Astrocyte (in vitro differentiated cells and primary cell): ENCODE results near the gene IGF2BP3. TPM values are rescaled to one million over a fixed set of nuclear protein-coding genes. Genes with fewer than 3 reads are reported as not detected.

Experiments
- DNase-seq: peaks from one replicate; pipeline ENCODE4 v3.0.0-alpha.2; 2010; ENCODE audit warnings: low read depth
- FAIRE-seq: peaks from 2 replicates; lab custom pipeline; 2011; peaks lifted over from hg19 to GRCh38; lab: Jason Lieb, UNC
- H2AFZ ChIP-seq: 2 replicates; pipeline ENCODE4 v1.6.0; 2012; ENCODE audit warnings: low read depth, low read length, inconsistent platforms
- H3K27ac ChIP-seq: 2 replicates; pipeline ENCODE4 v1.5.1; 2011; ENCODE audit warnings: low read depth, low read length, inconsistent platforms
- H3K27me3 ChIP-seq: 2 replicates; pipeline ENCODE4 v1.6.0; 2011; ENCODE audit warnings: low read length, inconsistent platforms; ENCODE audit not compliant: insufficient read depth
- H3K36me3 ChIP-seq: 2 replicates; pipeline ENCODE4 v1.5.1; 2011; ENCODE audit warnings: low read length, inconsistent platforms; ENCODE audit not compliant: insufficient read depth
- H3K4me1 ChIP-seq: 2 replicates; pipeline ENCODE4 v1.5.1; 2011; ENCODE audit warnings: low read length, inconsistent platforms; ENCODE audit not compliant: insufficient read depth
- H3K4me2 ChIP-seq: 2 replicates; pipeline ENCODE4 v1.6.0; 2012; ENCODE audit warnings: low read length, inconsistent platforms
- H3K4me3 ChIP-seq: 2 replicates; pipeline ENCODE4 v1.5.1; 2011; ENCODE audit warnings: low read depth, mild to moderate bottlenecking, low read length, inconsistent platforms; ENCODE audit not compliant: insufficient read depth
- H3K79me2 ChIP-seq: 2 replicates; pipeline ENCODE4 v1.6.0; 2012; ENCODE audit warnings: mild to moderate bottlenecking, low read length, inconsistent platforms; ENCODE audit not compliant: insufficient read depth
- H3K9ac ChIP-seq: 2 replicates; pipeline ENCODE4 v1.6.0; 2012; ENCODE audit warnings: mild to moderate bottlenecking, low read length, inconsistent platforms
- H3K9me3 ChIP-seq: 2 replicates; pipeline ENCODE4 v1.5.1; 2012; ENCODE audit warnings: low read depth, mild to moderate bottlenecking, low read length, inconsistent platforms; ENCODE audit not compliant: insufficient read depth
- H4K20me1 ChIP-seq: 2 replicates; pipeline ENCODE4 v1.6.0; 2012; ENCODE audit warnings: low read length, inconsistent platforms; ENCODE audit not compliant: insufficient read depth
- H3K27ac Mint-ChIP-seq: one replicate; pipeline ENCODE4 v1.8.0; 2021; ENCODE audit warnings: mild to moderate bottlenecking, mixed read lengths; ENCODE audit not compliant: unreplicated experiment
- H3K27me3 Mint-ChIP-seq: one replicate; pipeline ENCODE4 v1.8.0; 2021; ENCODE audit warnings: low read depth, mixed read lengths; ENCODE audit not compliant: unreplicated experiment
- H3K36me3 Mint-ChIP-seq: one replicate; pipeline ENCODE4 v1.8.0; 2021; ENCODE audit warnings: low read depth, mixed read lengths; ENCODE audit not compliant: unreplicated experiment
- H3K4me1 Mint-ChIP-seq: one replicate; pipeline ENCODE4 v1.8.0; 2021; ENCODE audit warnings: low read depth, mixed read lengths; ENCODE audit not compliant: unreplicated experiment
- H3K4me3 Mint-ChIP-seq: one replicate; pipeline ENCODE4 v1.8.0; 2021; ENCODE audit warnings: mild to moderate bottlenecking, moderate library complexity, mixed read lengths; ENCODE audit not compliant: unreplicated experiment
- H3K9me3 Mint-ChIP-seq: one replicate; pipeline ENCODE4 v1.8.0; 2021; ENCODE audit warnings: mild to moderate bottlenecking, mixed read lengths; ENCODE audit not compliant: unreplicated experiment
- CTCF ChIP-seq: IDR thresholded peaks from 2 replicates; pipeline ENCODE4 v1.5.1; 2011; ENCODE audit warnings: low read depth, mild to moderate bottlenecking, inconsistent platforms, low read length, moderate library complexity; ENCODE audit not compliant: insufficient read depth
- EZH2 ChIP-seq: IDR thresholded peaks from 2 replicates; pipeline ENCODE4 v1.6.1; 2012; ENCODE audit warnings: mild to moderate bottlenecking, low read length, inconsistent platforms; ENCODE audit not compliant: insufficient read depth
- total RNA-seq: library from RNA; stranded (reverse); gene quantifications from 2 replicates; pipeline ENCODE4 v1.2.1, GENCODE V29; 2021

Gene IGF2BP3
- total RNA-seq, 1 donor from 2014 or later = 79.5 TPM

GRCh38 chr7:23473844-23474093, 3.5 kb upstream of the IGF2BP3 start:
- H3K9me3 Mint-ChIP-seq = no peaks in the 10 kb centered on the region
- H3K27ac Mint-ChIP-seq = no peak overlapping the region
- no peak for FAIRE-seq
- no peaks in the 10 kb centered on the region for H3K9me3 ChIP-seq
- H3K27me3 Mint-ChIP-seq = no peaks in the 10 kb centered on the region
- no peaks in the 10 kb centered on the region for H4K20me1 ChIP-seq
- DNase-seq = no peak
- peak overlapping the region; percentile 78 for H3K27ac ChIP-seq
- peak overlapping the region; percentile 83 for H3K9ac ChIP-seq
- H3K4me3 Mint-ChIP-seq = peak overlapping the region; percentile 87
- H3K27me3 ChIP-seq = peaks cover 36% of the 10 kb centered on the region
- no peak for TF ChIP-seq CTCF
- no peak for TF ChIP-seq EZH2
- peaks cover 2% of the 10 kb centered on the region for H3K36me3 Mint-ChIP-seq
- peaks cover 18% of the 10 kb centered on the region for H3K4me1 Mint-ChIP-seq
- H3K36me3 ChIP-seq = no peaks in the 10 kb centered on the region
- peak overlapping the region; percentile 91 for H2AFZ ChIP-seq
- H3K79me2 ChIP-seq = peaks cover 29% of the 10 kb centered on the region
- peak overlapping the region; percentile 78 for H3K4me3 ChIP-seq
- peak overlapping the region; percentile 97 for H3K4me2 ChIP-seq
- peaks cover 15% of the 10 kb centered on the region for H3K4me1 ChIP-seq

GRCh38 chr7:23472956-23473843, 2.9 kb upstream of the IGF2BP3 start:
- peaks cover 15% of the 10 kb centered on the region for H3K4me1 ChIP-seq
- Mint-ChIP-seq H3K27me3 (no peaks in the 10 kb centered on the region), H3K27ac (peak overlapping the region; percentile 67), H3K9me3 (no peaks in the 10 kb centered on the region), H3K36me3 (peaks cover 4% of the 10 kb centered on the region), H3K4me1 (peaks cover 18% of the 10 kb centered on the region), H3K4me3 (peak overlapping the region; percentile 87)
- peak overlapping the region; percentile 83 for H3K9ac ChIP-seq
- H3K36me3 ChIP-seq = no peaks in the 10 kb centered on the region
- H2AFZ ChIP-seq = peak overlapping the region; percentile 91
- peak overlapping the region; percentile 78 for H3K27ac ChIP-seq
- DNase-seq (no peak), FAIRE-seq (no peak)
- H3K4me2 ChIP-seq = peak overlapping the region; percentile 97
- peak overlapping the region; percentile 78 for H3K4me3 ChIP-seq
- H3K79me2 ChIP-seq = peaks cover 34% of the 10 kb centered on the region
- H4K20me1 ChIP-seq = peaks cover 2% of the 10 kb centered on the region
- H3K9me3 ChIP-seq = no peaks in the 10 kb centered on the region
- TF ChIP-seq EZH2 = no peak
- no peak for TF ChIP-seq CTCF
- peaks cover 31% of the 10 kb centered on the region for H3K27me3 ChIP-seq

- H3K79me2 ChIP-seq = peaks cover 41% of the 10 kb centered on the region
- no peak overlapping the region for H3K4me3 ChIP-seq
Observed at GRCh38 chr7:23472556-23472955, 2.3 kb upstream of the IGF2BP3 start.

More at GRCh38 chr7:23472556-23472955, 2.3 kb upstream of the IGF2BP3 start:
- no peak for DNase-seq
- H3K9me3 ChIP-seq = no peaks in the 10 kb centered on the region
- H3K9ac ChIP-seq = peak overlapping the region; percentile 1
- H3K9me3 Mint-ChIP-seq = no peaks in the 10 kb centered on the region
- no peak overlapping the region for H2AFZ ChIP-seq
- H3K27ac ChIP-seq = no peak overlapping the region
- FAIRE-seq = no peak
- H4K20me1 ChIP-seq = peaks cover 9% of the 10 kb centered on the region
- peaks cover 15% of the 10 kb centered on the region for H3K4me1 ChIP-seq
- peaks cover 26% of the 10 kb centered on the region for H3K27me3 ChIP-seq
- H3K36me3 ChIP-seq = no peaks in the 10 kb centered on the region
- no peak for TF ChIP-seq CTCF
- TF ChIP-seq EZH2 = no peak
- H3K4me1 Mint-ChIP-seq = peaks cover 18% of the 10 kb centered on the region
- peak overlapping the region; percentile 87 for H3K4me3 Mint-ChIP-seq
- H3K27me3 Mint-ChIP-seq = no peaks in the 10 kb centered on the region
- H3K27ac Mint-ChIP-seq = peak overlapping the region; percentile 67
- H3K36me3 Mint-ChIP-seq = peaks cover 6% of the 10 kb centered on the region
- H3K4me2 ChIP-seq = peak overlapping the region; percentile 97
